Neural progenitor cell (in vitro differentiated cells): Measurements from ENCODE around the gene MYH10.

Source experiments
- EZH2 ChIP-seq: fragments of 200-600 bp; sonication (generic); IDR thresholded peaks from 2 replicates; pipeline ENCODE4 v1.6.1; 2017; ENCODE audit warnings: antibody characterized with exemption, mild to moderate bottlenecking, moderate library complexity
- EZH2phosphoT487 ChIP-seq: fragments of 200-600 bp; sonication (generic); IDR thresholded peaks from 2 replicates; pipeline ENCODE4 v1.6.1; 2017; ENCODE audit warnings: antibody characterized with exemption
- TF ChIP-seq, protein P1 (sequence below): fragments of 200-600 bp; sonication (generic); IDR thresholded peaks from 2 replicates; pipeline ENCODE4 v1.5.1; 2017; ENCODE audit warnings: antibody characterized with exemption, mild to moderate bottlenecking

DNA sequence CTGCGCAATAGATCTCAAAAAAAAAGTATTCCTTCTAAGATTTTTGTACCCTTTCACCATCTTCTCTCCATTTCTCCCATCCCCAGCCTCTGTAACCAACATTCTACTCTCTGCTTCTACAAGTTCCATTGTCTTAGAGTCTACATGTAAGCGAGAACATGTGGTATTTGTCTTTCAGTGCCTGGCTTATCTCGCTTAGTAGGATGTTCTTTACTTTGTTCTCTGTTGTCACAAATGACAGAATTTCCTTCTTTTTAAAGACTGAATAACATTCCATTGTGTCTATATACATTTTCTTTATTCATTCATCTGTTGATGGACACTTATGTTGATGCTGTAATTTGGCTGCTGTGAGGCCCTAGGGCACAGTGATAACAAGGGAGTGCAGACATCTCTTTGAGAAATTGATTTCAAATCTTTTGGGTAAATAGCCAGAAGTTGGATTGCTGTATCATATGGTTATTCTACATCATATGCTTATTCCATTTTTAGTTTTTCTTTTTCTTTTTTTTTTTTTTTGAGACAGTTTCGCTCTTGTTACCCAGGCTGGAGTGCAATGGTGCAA, 37.7 kb upstream of the MYH10 start:
- TF ChIP-seq, protein P1, sequence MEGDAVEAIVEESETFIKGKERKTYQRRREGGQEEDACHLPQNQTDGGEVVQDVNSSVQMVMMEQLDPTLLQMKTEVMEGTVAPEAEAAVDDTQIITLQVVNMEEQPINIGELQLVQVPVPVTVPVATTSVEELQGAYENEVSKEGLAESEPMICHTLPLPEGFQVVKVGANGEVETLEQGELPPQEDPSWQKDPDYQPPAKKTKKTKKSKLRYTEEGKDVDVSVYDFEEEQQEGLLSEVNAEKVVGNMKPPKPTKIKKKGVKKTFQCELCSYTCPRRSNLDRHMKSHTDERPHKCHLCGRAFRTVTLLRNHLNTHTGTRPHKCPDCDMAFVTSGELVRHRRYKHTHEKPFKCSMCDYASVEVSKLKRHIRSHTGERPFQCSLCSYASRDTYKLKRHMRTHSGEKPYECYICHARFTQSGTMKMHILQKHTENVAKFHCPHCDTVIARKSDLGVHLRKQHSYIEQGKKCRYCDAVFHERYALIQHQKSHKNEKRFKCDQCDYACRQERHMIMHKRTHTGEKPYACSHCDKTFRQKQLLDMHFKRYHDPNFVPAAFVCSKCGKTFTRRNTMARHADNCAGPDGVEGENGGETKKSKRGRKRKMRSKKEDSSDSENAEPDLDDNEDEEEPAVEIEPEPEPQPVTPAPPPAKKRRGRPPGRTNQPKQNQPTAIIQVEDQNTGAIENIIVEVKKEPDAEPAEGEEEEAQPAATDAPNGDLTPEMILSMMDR, result no peak
- TF ChIP-seq EZH2 (no peak), EZH2phosphoT487 (no peak)
